HepG2 (cell line): ENCODE measurements around the gene ENTPD5. TPM values are rescaled to one million over a fixed set of nuclear protein-coding genes. Genes with fewer than 3 reads are reported as not detected.

Experiments
- ATF5 ChIP-seq: sonication (generic); formaldehyde crosslinking; IDR thresholded peaks from 2 replicates; pipeline ENCODE4 v1.4.0; 2020; ENCODE audit warnings: mild to moderate bottlenecking, low read depth, missing genetic modification reagents
- DNMT3B ChIP-seq: conservative IDR thresholded peaks from 2 replicates; pipeline ENCODE4 v1.6.1; 2016; ENCODE audit warnings: missing biosample characterization, control low read depth
- GABPB1 ChIP-seq: IDR thresholded peaks from 2 replicates; pipeline ENCODE4 v1.6.1; 2016; ENCODE audit warnings: mild to moderate bottlenecking, missing genetic modification reagents, moderate library complexity, missing compliant biosample characterization
- GTF3A ChIP-seq: sonication (generic); formaldehyde crosslinking; conservative IDR thresholded peaks from 2 replicates; pipeline ENCODE4 v1.4.0; 2020; ENCODE audit warnings: mild to moderate bottlenecking, missing genetic modification reagents
- IRX3 ChIP-seq: sonication (generic); formaldehyde crosslinking; IDR thresholded peaks from 2 replicates; pipeline ENCODE4 v1.8.1; 2023; ENCODE audit warnings: mild to moderate bottlenecking, low read depth, missing genetic modification reagents, borderline replicate concordance
- ISL2 ChIP-seq: sonication (generic); formaldehyde crosslinking; IDR thresholded peaks from 2 replicates; pipeline ENCODE4 v1.5.0; 2020; ENCODE audit warnings: missing genetic modification reagents
- LBX2 ChIP-seq: sonication (generic); formaldehyde crosslinking; IDR thresholded peaks from 2 replicates; pipeline ENCODE4 v1.5.0; 2020; ENCODE audit warnings: missing genetic modification reagents, mild to moderate bottlenecking, borderline replicate concordance
- MAFF ChIP-seq: IDR thresholded peaks from 2 replicates; pipeline ENCODE4 v1.6.1; 2011; ENCODE audit warnings: low read depth, low read length, improper control_type of control experiment
- MAFK ChIP-seq, 2 experiments: IDR thresholded peaks in 1 of 2; conservative IDR thresholded peaks in 1 of 2; 2 replicates each; pipeline ENCODE4 v1.6.1; 2011; ENCODE audit warnings: improper control_type of control experiment in 2 of 2, low read length in 2 of 2
- MTA3 ChIP-seq: sonication (generic); formaldehyde crosslinking; IDR thresholded peaks from 2 replicates; pipeline ENCODE4 v1.4.0; 2020; ENCODE audit warnings: missing genetic modification reagents
- PHB2 ChIP-seq: fragments of 450-650 bp; IDR thresholded peaks from 2 replicates; pipeline ENCODE4 v1.6.1; 2018; ENCODE audit not compliant: partially characterized antibody
- PPARG ChIP-seq: conservative IDR thresholded peaks from 2 replicates; pipeline ENCODE4 v1.6.1; 2016; ENCODE audit warnings: missing biosample characterization, missing genetic modification reagents
- TAF15 ChIP-seq: fragments of 200-400 bp; formaldehyde crosslinking; IDR thresholded peaks from one replicate; pipeline ENCODE4 v1.6.1; 2018; ENCODE audit warnings: mild to moderate bottlenecking, low read depth, low read length; ENCODE audit not compliant: poor library complexity, severe bottlenecking
- TSC22D2 ChIP-seq: sonication (generic); formaldehyde crosslinking; IDR thresholded peaks from 2 replicates; pipeline ENCODE4 v1.5.1; 2020; ENCODE audit warnings: missing genetic modification reagents, mild to moderate bottlenecking, borderline replicate concordance
- ZBTB20 ChIP-seq: sonication (generic); formaldehyde crosslinking; IDR thresholded peaks from 2 replicates; pipeline ENCODE4 v1.8.1; 2023; ENCODE audit warnings: missing genetic modification reagents, low read depth, mild to moderate bottlenecking, borderline replicate concordance
- ZBTB43 ChIP-seq: sonication (generic); formaldehyde crosslinking; conservative IDR thresholded peaks from 2 replicates; pipeline ENCODE4 v1.4.0; 2020; ENCODE audit warnings: missing genetic modification reagents
- ZNF101 ChIP-seq: sonication (generic); formaldehyde crosslinking; IDR thresholded peaks from 2 replicates; pipeline ENCODE4 v1.4.0; 2020; ENCODE audit warnings: mild to moderate bottlenecking, low read depth, missing genetic modification reagents, borderline replicate concordance
- ZNF547 ChIP-seq: sonication (generic); formaldehyde crosslinking; IDR thresholded peaks from 2 replicates; pipeline ENCODE4 v1.5.1; 2020; ENCODE audit warnings: mild to moderate bottlenecking, missing genetic modification reagents
- ZNF616 ChIP-seq: sonication (generic); formaldehyde crosslinking; IDR thresholded peaks from 2 replicates; pipeline ENCODE4 v1.5.0; 2020; ENCODE audit warnings: low read depth, mild to moderate bottlenecking, missing genetic modification reagents
- ZNF761 ChIP-seq: sonication (generic); formaldehyde crosslinking; conservative IDR thresholded peaks from 2 replicates; pipeline ENCODE4 v1.4.0; 2020; ENCODE audit warnings: mild to moderate bottlenecking, missing genetic modification reagents
- polyA plus RNA-seq, 8 experiments: library from polyadenylated mRNA; depleted of rRNA in 3 of 8; stranded (reverse) in 7 of 8; unstranded in 1 of 8; fragments of >200 nt; fragmentation: Illumina TruSeq in 4 of 8; extraction: Trizol in 4 of 8; gene quantifications; 2 replicates each; pipeline versions ENCODE4 v1.2.1 to v1.2.3, GENCODE V29; 2011 to 2016; ENCODE audit warnings: low read depth in 4 of 8, missing spikeins in 1 of 8, mixed read lengths in 1 of 8; ENCODE audit not compliant: insufficient read depth in 1 of 8
- total RNA-seq, 5 experiments: library from RNA; depleted of rRNA; stranded (reverse); fragments of >200 nt; fragmentation: Illumina TruSeq; extraction: Trizol; gene quantifications; 2 replicates each; pipeline ENCODE4 v1.2.3, GENCODE V29; 2016; ENCODE audit warnings: low read depth in 1 of 5
- TF ChIP-seq, protein P1 (sequence below): sonication (generic); formaldehyde crosslinking; IDR thresholded peaks from 2 replicates; pipeline ENCODE4 v1.4.0; 2020; ENCODE audit warnings: missing genetic modification reagents, borderline replicate concordance
- TF ChIP-seq, protein P2 (sequence below): sonication (generic); formaldehyde crosslinking; IDR thresholded peaks from 2 replicates; pipeline ENCODE4 v1.9.0; 2021; ENCODE audit warnings: missing genetic modification reagents, borderline replicate concordance

ENTPD5 gene
- total and polyA plus RNA-seq, 2 of the 13 experiments (the other 11 are each of a cell fraction or from before 2014, with no cell fraction given): 33.8 to 43.3 TPM

- TF ChIP-seq LBX2 (no peak), MAFF (no peak), ISL2 (CRISPR knock-in tag) (no peak), GABPB1 (CRISPR knock-in tag) (no peak), PPARG (CRISPR knock-in tag) (peak; percentile 97), TSC22D2 (CRISPR knock-in tag) (no peak), DNMT3B (CRISPR knock-in tag) (no peak), ATF5 (no peak), IRX3 (CRISPR knock-in tag) (no peak), ZNF761 (CRISPR knock-in tag) (no peak), ZBTB20 (CRISPR knock-in tag) (no peak), GTF3A (no peak), TAF15 (no peak), MAFK (conservative IDR thresholded peaks at IDR 0.05 in 1 of 2, IDR thresholded peaks at IDR 0.05 in 1 of 2; ENCODE audit: low read length in 2 of 2) (no peak), ZBTB43 (CRISPR knock-in tag) (no peak), ZNF616 (CRISPR knock-in tag) (no peak), MTA3 (no peak), ZNF101 (CRISPR knock-in tag) (no peak), PHB2 (no peak), ZNF547 (no peak)
- TF ChIP-seq, protein P1, sequence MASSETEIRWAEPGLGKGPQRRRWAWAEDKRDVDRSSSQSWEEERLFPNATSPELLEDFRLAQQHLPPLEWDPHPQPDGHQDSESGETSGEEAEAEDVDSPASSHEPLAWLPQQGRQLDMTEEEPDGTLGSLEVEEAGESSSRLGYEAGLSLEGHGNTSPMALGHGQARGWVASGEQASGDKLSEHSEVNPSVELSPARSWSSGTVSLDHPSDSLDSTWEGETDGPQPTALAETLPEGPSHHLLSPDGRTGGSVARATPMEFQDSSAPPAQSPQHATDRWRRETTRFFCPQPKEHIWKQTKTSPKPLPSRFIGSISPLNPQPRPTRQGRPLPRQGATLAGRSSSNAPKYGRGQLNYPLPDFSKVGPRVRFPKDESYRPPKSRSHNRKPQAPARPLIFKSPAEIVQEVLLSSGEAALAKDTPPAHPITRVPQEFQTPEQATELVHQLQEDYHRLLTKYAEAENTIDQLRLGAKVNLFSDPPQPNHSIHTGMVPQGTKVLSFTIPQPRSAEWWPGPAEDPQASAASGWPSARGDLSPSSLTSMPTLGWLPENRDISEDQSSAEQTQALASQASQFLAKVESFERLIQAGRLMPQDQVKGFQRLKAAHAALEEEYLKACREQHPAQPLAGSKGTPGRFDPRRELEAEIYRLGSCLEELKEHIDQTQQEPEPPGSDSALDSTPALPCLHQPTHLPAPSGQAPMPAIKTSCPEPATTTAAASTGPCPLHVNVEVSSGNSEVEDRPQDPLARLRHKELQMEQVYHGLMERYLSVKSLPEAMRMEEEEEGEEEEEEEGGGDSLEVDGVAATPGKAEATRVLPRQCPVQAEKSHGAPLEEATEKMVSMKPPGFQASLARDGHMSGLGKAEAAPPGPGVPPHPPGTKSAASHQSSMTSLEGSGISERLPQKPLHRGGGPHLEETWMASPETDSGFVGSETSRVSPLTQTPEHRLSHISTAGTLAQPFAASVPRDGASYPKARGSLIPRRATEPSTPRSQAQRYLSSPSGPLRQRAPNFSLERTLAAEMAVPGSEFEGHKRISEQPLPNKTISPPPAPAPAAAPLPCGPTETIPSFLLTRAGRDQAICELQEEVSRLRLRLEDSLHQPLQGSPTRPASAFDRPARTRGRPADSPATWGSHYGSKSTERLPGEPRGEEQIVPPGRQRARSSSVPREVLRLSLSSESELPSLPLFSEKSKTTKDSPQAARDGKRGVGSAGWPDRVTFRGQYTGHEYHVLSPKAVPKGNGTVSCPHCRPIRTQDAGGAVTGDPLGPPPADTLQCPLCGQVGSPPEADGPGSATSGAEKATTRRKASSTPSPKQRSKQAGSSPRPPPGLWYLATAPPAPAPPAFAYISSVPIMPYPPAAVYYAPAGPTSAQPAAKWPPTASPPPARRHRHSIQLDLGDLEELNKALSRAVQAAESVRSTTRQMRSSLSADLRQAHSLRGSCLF: no peak
- TF ChIP-seq, protein P2, sequence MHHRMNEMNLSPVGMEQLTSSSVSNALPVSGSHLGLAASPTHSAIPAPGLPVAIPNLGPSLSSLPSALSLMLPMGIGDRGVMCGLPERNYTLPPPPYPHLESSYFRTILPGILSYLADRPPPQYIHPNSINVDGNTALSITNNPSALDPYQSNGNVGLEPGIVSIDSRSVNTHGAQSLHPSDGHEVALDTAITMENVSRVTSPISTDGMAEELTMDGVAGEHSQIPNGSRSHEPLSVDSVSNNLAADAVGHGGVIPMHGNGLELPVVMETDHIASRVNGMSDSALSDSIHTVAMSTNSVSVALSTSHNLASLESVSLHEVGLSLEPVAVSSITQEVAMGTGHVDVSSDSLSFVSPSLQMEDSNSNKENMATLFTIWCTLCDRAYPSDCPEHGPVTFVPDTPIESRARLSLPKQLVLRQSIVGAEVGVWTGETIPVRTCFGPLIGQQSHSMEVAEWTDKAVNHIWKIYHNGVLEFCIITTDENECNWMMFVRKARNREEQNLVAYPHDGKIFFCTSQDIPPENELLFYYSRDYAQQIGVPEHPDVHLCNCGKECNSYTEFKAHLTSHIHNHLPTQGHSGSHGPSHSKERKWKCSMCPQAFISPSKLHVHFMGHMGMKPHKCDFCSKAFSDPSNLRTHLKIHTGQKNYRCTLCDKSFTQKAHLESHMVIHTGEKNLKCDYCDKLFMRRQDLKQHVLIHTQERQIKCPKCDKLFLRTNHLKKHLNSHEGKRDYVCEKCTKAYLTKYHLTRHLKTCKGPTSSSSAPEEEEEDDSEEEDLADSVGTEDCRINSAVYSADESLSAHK (CRISPR knock-in tag): no peak
These were observed 23.1 kb downstream of the ENTPD5 start (continued) for GRCh38 chr14:73995977-73996378.
